HG03565 (cell line): ENCODE results near the gene FLYWCH1.
A peak's percentile ranks its signal among the peaks of the same experiment; 100 is the strongest.

Source experiments
- ATAC-seq: cut with Tn5 transposase; IDR thresholded peaks from one replicate; pipeline ENCODE4 v1.9.1; 2021; ENCODE audit warnings: mild to moderate bottlenecking, moderate library complexity; ENCODE audit not compliant: unreplicated experiment

Gene FLYWCH1

GRCh38 chr16:2911638-2912329 lies at the start of gene FLYWCH1:
FLYWCH1 (plus strand) TSS chr16:2911931; CDS start chr16:2929686, 17,755 bp downstream.
- peak; percentile 87 for ATAC-seq

GRCh38 chr16:2865651-2866050 lies 46.1 kb upstream of the FLYWCH1 start:
- ATAC-seq = no peak

- ATAC-seq = no peak
These were observed 45.3 kb upstream of the FLYWCH1 start for GRCh38 chr16:2866431-2866830.

- no peak for ATAC-seq
These were observed 44.1 kb upstream of the FLYWCH1 start for GRCh38 chr16:2867661-2867986.

- ATAC-seq = peak; percentile 68
These were observed 43.5 kb upstream of the FLYWCH1 start for GRCh38 chr16:2867987-2868789.

GRCh38 chr16:2871926-2872325 lies 39.8 kb upstream of the FLYWCH1 start:
- no peak for ATAC-seq

- ATAC-seq = no peak
These were observed 37.5 kb upstream of the FLYWCH1 start for GRCh38 chr16:2874032-2874911.

GRCh38 chr16:2874912-2875362 lies 36.8 kb upstream of the FLYWCH1 start:
- ATAC-seq = no peak

GRCh38 chr16:2879854-2880508 lies 31.8 kb upstream of the FLYWCH1 start:
- ATAC-seq = no peak

- ATAC-seq = no peak
These were observed 29.7 kb upstream of the FLYWCH1 start for GRCh38 chr16:2881783-2882649.

- peak; percentile 74 for ATAC-seq
These were observed 28.9 kb upstream of the FLYWCH1 start, which contains the start of gene FLYWCH2 for GRCh38 chr16:2882650-2883457. FLYWCH2 (plus strand) TSS chr16:2883215; CDS start chr16:2896450, 13,235 bp downstream.

GRCh38 chr16:2883458-2883908 lies 28.2 kb upstream of the FLYWCH1 start:
- ATAC-seq = no peak

- ATAC-seq = no peak
These were observed 27.7 kb upstream of the FLYWCH1 start for GRCh38 chr16:2884041-2884451.

GRCh38 chr16:2894231-2894630 lies 17.5 kb upstream of the FLYWCH1 start:
- ATAC-seq = no peak

- ATAC-seq = no peak
These were observed 15.9 kb upstream of the FLYWCH1 start for GRCh38 chr16:2895813-2896212.

GRCh38 chr16:2896480-2897010 lies 15.2 kb upstream of the FLYWCH1 start:
- ATAC-seq = no peak

GRCh38 chr16:2897110-2897509 lies 14.6 kb upstream of the FLYWCH1 start:
- ATAC-seq = peak; percentile 41

GRCh38 chr16:2898831-2899563 lies 12.7 kb upstream of the FLYWCH1 start:
- ATAC-seq = no peak
